ENCODE results near the gene C19orf67.

Gene C19orf67

GRCh38 chr19:14088634-14089411 lies 3.2 kb upstream of the C19orf67 start:
- DNase-seq (ENCODE audit: low read depth in 2 of 3, low spot score in 1 of 3) = no peak

GRCh38 chr19:14086098-14086497 lies 515 bp upstream of the C19orf67 start:
- no peak for DNase-seq (ENCODE audit: low read depth in 2 of 3, low spot score in 1 of 3)

GRCh38 chr19:14082675-14082960 lies 3.0 kb downstream of the C19orf67 start:
- no peak for DNase-seq (ENCODE audit: low read depth in 2 of 3, low spot score in 1 of 3)

GRCh38 chr19:14081797-14082674 lies 3.5 kb downstream of the C19orf67 start:
- DNase-seq (ENCODE audit: low read depth in 2 of 3, low spot score in 1 of 3) = no peak

- peak; percentile 98 to 99 (median 99) for DNase-seq (ENCODE audit: low read depth in 2 of 3, low spot score in 1 of 3)
Observed at GRCh38 chr19:14080887-14081796, 4.4 kb downstream of the C19orf67 start.

GRCh38 chr19:14078411-14078810 lies 7.2 kb downstream of the C19orf67 start:
- DNase-seq (ENCODE audit: low read depth in 2 of 3, low spot score in 1 of 3) = no peak

GRCh38 chr19:14073925-14074838 lies 11.4 kb downstream of the C19orf67 start:
- no peak for DNase-seq (ENCODE audit: low read depth in 2 of 3, low spot score in 1 of 3)

GRCh38 chr19:14073261-14073924 lies 12.2 kb downstream of the C19orf67 start:
- DNase-seq (ENCODE audit: low read depth in 2 of 3, low spot score in 1 of 3) = peak; percentile 46 to 72 (median 59)

GRCh38 chr19:14072535-14073260 lies 12.9 kb downstream of the C19orf67 start, which contains the start of gene MISP3:
TSS of gene MISP3 (plus strand) at chr19:14072786. CDS start at chr19:14073310, 524 bp downstream.
- DNase-seq (ENCODE audit: low read depth in 2 of 3, low spot score in 1 of 3) = no peak

- DNase-seq (ENCODE audit: low read depth in 2 of 3, low spot score in 1 of 3) = no peak
Observed at GRCh38 chr19:14070268-14071050, 15.1 kb downstream of the C19orf67 start.

GRCh38 chr19:14066134-14066533 lies 19.4 kb downstream of the C19orf67 start:
- DNase-seq (ENCODE audit: low read depth in 2 of 3, low spot score in 1 of 3) = no peak

GRCh38 chr19:14063105-14063504 lies 22.5 kb downstream of the C19orf67 start:
- DNase-seq (ENCODE audit: low read depth in 2 of 3, low spot score in 1 of 3) = no peak

- no peak for DNase-seq (ENCODE audit: low read depth in 2 of 3, low spot score in 1 of 3)
Observed at GRCh38 chr19:14062558-14062855, 23.1 kb downstream of the C19orf67 start.

- no peak for DNase-seq (ENCODE audit: low read depth in 2 of 3, low spot score in 1 of 3)
Observed at GRCh38 chr19:14061751-14062557, 23.6 kb downstream of the C19orf67 start, which contains the start of gene PALM3. TSS of gene PALM3 (minus strand) at chr19:14062076. CDS start at chr19:14061980, 96 bp downstream.

- no peak for DNase-seq (ENCODE audit: low read depth in 2 of 3, low spot score in 1 of 3)
Observed at GRCh38 chr19:14061081-14061749, 24.4 kb downstream of the C19orf67 start.

GRCh38 chr19:14059652-14060155 lies 25.9 kb downstream of the C19orf67 start:
- DNase-seq (ENCODE audit: low read depth in 2 of 3, low spot score in 1 of 3) = no peak

GRCh38 chr19:14059093-14059480 lies 26.5 kb downstream of the C19orf67 start:
- DNase-seq (ENCODE audit: low read depth in 2 of 3, low spot score in 1 of 3) = peak in 2 of 3 donors; percentile 28 to 48
